Measurements from ENCODE around the gene RPS6KC1. TPM values are rescaled to one million over a fixed set of nuclear protein-coding genes. Genes with fewer than 3 reads are reported as not detected.

RPS6KC1 gene
- total and polyA plus RNA-seq, 9 of the 15 experiments (the other 6 are each of a cell fraction or from before 2014, with no cell fraction given): 4.3 to 34.6 (median 20.9) TPM

GRCh38 chr1:213247038-213247437, 196.0 kb downstream of the RPS6KC1 start:
- in situ Hi-C loops (cut with MboI) (no loop called here), intact Hi-C loops (cut with micrococcal nuclease) (no loop called here)
- Histone ChIP-seq H3K4me2 (ENCODE audit: insufficient read depth, low read length) (no peak overlapping the region), H3K79me2 (ENCODE audit: control insufficient read depth, insufficient read depth, low read length) (no peaks in the 10 kb centered on the region), H3K36me3 (ENCODE audit: control insufficient read depth, insufficient read depth, low read length) (peaks cover 23% of the 10 kb centered on the region; the same call in 2 of the 3 replicates), H3K9ac (ENCODE audit: insufficient read depth in 1 of 2, low read depth in 2 of 2, low read length in 2 of 2) (no peak overlapping the region), H3K4me3 (no peak overlapping the region), H3K9me3 (replicated peaks; ENCODE audit: control insufficient read depth, insufficient read depth, low read depth, low read length) (no peaks in the 10 kb centered on the region), H3K27ac (ENCODE audit: extremely low read depth, low read depth, low read length) (no peak overlapping the region), H3K9me1 (ENCODE audit: control insufficient read depth, insufficient read depth, low read length) (no peaks in the 10 kb centered on the region), H3K4me1 (replicated peaks in 1 of 2; ENCODE audit: control insufficient read depth in 2 of 2, insufficient read depth in 2 of 2, low read length in 2 of 2) (no peaks in the 10 kb centered on the region), H2AFZ (ENCODE audit: low read depth, low read length) (no peak overlapping the region), H4K20me1 (replicated peaks; ENCODE audit: control insufficient read depth, insufficient read depth, low read length) (no peaks in the 10 kb centered on the region), H3K27me3 (ENCODE audit: control insufficient read depth in 2 of 2, insufficient read depth in 2 of 2, low read length in 2 of 2) (no peaks in the 10 kb centered on the region)
- no peak for TF ChIP-seq ZSCAN29 (IDR thresholded peaks at IDR 0.05)
- no peak for TF ChIP-seq MYC (IDR thresholded peaks at IDR 0.05; ENCODE audit: low read depth, low read length)
- TF ChIP-seq MYC (CRISPR knock-in tag; IDR thresholded peaks at IDR 0.05; ENCODE audit: borderline replicate concordance, low read depth): no peak
- TF ChIP-seq NCOA4 (IDR thresholded peaks at IDR 0.05; ENCODE audit: partially characterized antibody): no peak
- no peak for TF ChIP-seq HIVEP1 (CRISPR knock-in tag; IDR thresholded peaks at IDR 0.05)
- no peak for TF ChIP-seq POU5F1 (IDR thresholded peaks at IDR 0.05; ENCODE audit: borderline replicate concordance, low read depth, low read length, partially characterized antibody)
- no peak for TF ChIP-seq ZNF184 (CRISPR knock-in tag; IDR thresholded peaks at IDR 0.05)
- TF ChIP-seq ZFP30 (CRISPR knock-in tag; IDR thresholded peaks at IDR 0.05; ENCODE audit: borderline replicate concordance): no peak
- no peak for TF ChIP-seq HNRNPH1 (optimal IDR thresholded peaks at IDR 0.05; ENCODE audit: low read depth, low read length)
- TF ChIP-seq FOXJ3 (CRISPR knock-in tag; IDR thresholded peaks at IDR 0.05): no peak
- TF ChIP-seq PRPF4 (IDR thresholded peaks at IDR 0.05; ENCODE audit: insufficient read depth, low read depth, low read length, poor library complexity, severe bottlenecking): no peak
- ATAC-seq: no peak
- ChIA-PET CTCF (ENCODE audit: low intra/inter-chr PET ratio) (no interaction called here), POLR2A (interaction anchor here (0.9 kb wide), 1 partner anchor 13 kb away, joined by 3 read pairs; no protein-coding TSS in a partner anchor)
- DNase-seq (ENCODE audit: extremely low read depth in 1 of 4, low spot score in 3 of 4): no peak
- BruUV-seq (replicated peaks): no TSS peak
- WGBS (ENCODE audit: insufficient coverage, low coverage, missing lambda C conversion rate): 85% methylated on average over 2 of the region's 2 CpGs
- no peak for FAIRE-seq

All from K562 (cell line).